Measurements from ENCODE around the gene DCANP1.

GRCh38 chr5:135476615-135477581, 29.8 kb upstream of the DCANP1 start:
- TF ChIP-seq CTCF (IDR thresholded peaks at IDR 0.05 in 4 of 5, conservative IDR thresholded peaks at IDR 0.05 in 1 of 5) (no peak), POLR2A (IDR thresholded peaks at IDR 0.05) (no peak)
